Measurements from ENCODE around the gene SLC35B2. TPM values are rescaled to one million over a fixed set of nuclear protein-coding genes. Genes with fewer than 3 reads are reported as not detected.
A peak's percentile ranks its signal among the peaks of the same experiment; 100 is the strongest.

SLC35B2 gene
- total and polyA plus RNA-seq, 9 of the 15 experiments (the other 6 are each of a cell fraction or from before 2014, with no cell fraction given): 14.5 to 59.1 (median 47.1) TPM

- no peak for TF ChIP-seq PRPF4 (IDR thresholded peaks at IDR 0.05; ENCODE audit: insufficient read depth, low read depth, low read length, poor library complexity, severe bottlenecking)
- no peak for TF ChIP-seq NELFE (IDR thresholded peaks at IDR 0.05; ENCODE audit: insufficient read depth, insufficient read length)
These were observed 34.6 kb downstream of the SLC35B2 start (continued) for GRCh38 chr6:44222486-44223318.

GRCh38 chr6:44221961-44222335 is 35.4 kb downstream of the SLC35B2 start:
- Histone ChIP-seq H3K9me1 (ENCODE audit: control insufficient read depth, insufficient read depth, low read length) (no peaks in the 10 kb centered on the region), H3K36me3 (ENCODE audit: control insufficient read depth, insufficient read depth, low read length) (peaks cover 2% of the 10 kb centered on the region; the same call in 1 of the 3 replicates), H2AFZ (ENCODE audit: low read depth, low read length) (0 out of 2 replicates have a peak overlapping the region, but pooled peaks have one; percentile 10), H3K27ac (ENCODE audit: extremely low read depth, low read depth, low read length) (no peak overlapping the region), H4K20me1 (replicated peaks; ENCODE audit: control insufficient read depth, insufficient read depth, low read length) (0 out of 2 replicates have a peak, but pooled peaks cover 3% of the 10 kb centered on the region), H3K9ac (ENCODE audit: insufficient read depth in 1 of 2, low read depth in 2 of 2, low read length in 2 of 2) (peak overlapping the region in 1 of 2 experiments; percentile 61; a peak in 1 of 4 replicates), H3K27me3 (ENCODE audit: control insufficient read depth in 2 of 2, insufficient read depth in 2 of 2, low read length in 2 of 2) (no peaks in the 10 kb centered on the region), H3K4me3 (no peak overlapping the region), H3K4me1 (replicated peaks in 1 of 2; ENCODE audit: control insufficient read depth in 2 of 2, insufficient read depth in 2 of 2, low read length in 2 of 2) (peaks cover 74 to 88% of the 10 kb centered on the region in 2 experiments), H3K4me2 (ENCODE audit: insufficient read depth, low read length) (no peak overlapping the region; the same call in 1 of the 2 replicates), H3K79me2 (ENCODE audit: control insufficient read depth, insufficient read depth, low read length) (peaks cover 39% of the 10 kb centered on the region), H3K9me3 (replicated peaks; ENCODE audit: control insufficient read depth, insufficient read depth, low read depth, low read length) (no peaks in the 10 kb centered on the region)
- in situ Hi-C loops (cut with MboI): no loop called here
- peak; percentile 20; the same call in 1 of the 2 replicates for TF ChIP-seq ZBTB26 (CRISPR knock-in tag; IDR thresholded peaks at IDR 0.05)
- TF ChIP-seq, protein P1, sequence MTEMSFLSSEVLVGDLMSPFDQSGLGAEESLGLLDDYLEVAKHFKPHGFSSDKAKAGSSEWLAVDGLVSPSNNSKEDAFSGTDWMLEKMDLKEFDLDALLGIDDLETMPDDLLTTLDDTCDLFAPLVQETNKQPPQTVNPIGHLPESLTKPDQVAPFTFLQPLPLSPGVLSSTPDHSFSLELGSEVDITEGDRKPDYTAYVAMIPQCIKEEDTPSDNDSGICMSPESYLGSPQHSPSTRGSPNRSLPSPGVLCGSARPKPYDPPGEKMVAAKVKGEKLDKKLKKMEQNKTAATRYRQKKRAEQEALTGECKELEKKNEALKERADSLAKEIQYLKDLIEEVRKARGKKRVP (CRISPR knock-in tag; IDR thresholded peaks at IDR 0.05): no peak
- TF ChIP-seq ERF (CRISPR knock-in tag; IDR thresholded peaks at IDR 0.05): 0 out of 2 replicates have a peak, but pooled peaks have one; percentile 42
- no peak for ATAC-seq
- ChIA-PET POLR2A (interaction anchor here (0.8 to 6.8 kb wide), 6 partner anchors 13 to 62 kb away, joined by 3 to 52 read pairs (median 6); partner anchors contain the start of gene HSP90AB1), CTCF (ENCODE audit: low intra/inter-chr PET ratio) (interaction anchor here (1.9 kb wide), 1 partner anchor 49 kb away, joined by 5 read pairs; no protein-coding TSS in a partner anchor)
- FAIRE-seq: no peak
- intact Hi-C loops (cut with micrococcal nuclease): loop anchor here (2.0 to 10.0 kb wide), 2 partner anchors 17 to 587 kb away; partner anchors contain the start of gene MAD2L1BP
- no TSS peak for BruUV-seq (replicated peaks)
- 78% methylated on average over 2 of the region's 2 CpGs for WGBS (ENCODE audit: insufficient coverage, low coverage, missing lambda C conversion rate)
- no peak for DNase-seq (ENCODE audit: extremely low read depth in 1 of 4, low spot score in 3 of 4)

All from K562 (cell line).